ENCODE results near the gene PCDH9.

Gene PCDH9

DNA sequence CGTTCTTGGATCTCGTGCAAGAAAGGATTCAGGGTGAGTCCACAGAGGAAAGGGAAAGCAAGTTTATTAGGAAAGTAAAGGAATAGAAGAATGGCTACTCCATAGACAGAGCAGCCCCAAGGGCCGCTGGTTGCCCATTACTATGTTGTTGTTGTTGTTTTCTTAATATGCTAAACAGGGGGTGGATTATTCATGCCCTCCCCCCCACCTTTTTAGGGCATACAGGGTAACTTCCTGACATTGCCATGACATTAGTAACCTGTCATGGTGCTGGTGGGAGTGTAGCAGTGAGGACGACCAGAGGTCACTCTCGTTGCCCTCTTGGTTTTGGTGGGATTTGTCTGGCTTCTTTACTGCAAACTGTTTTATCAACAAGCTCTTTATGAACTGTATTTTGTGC is 29.1 kb upstream of the PCDH9 start:
- Histone ChIP-seq H3K27me3 (ENCODE audit: insufficient read depth, low read length, poor library complexity, severe bottlenecking) (no peaks in the 10 kb centered on the region), H3K9me3 (ENCODE audit: insufficient read depth, low read depth, low read length) (no peaks in the 10 kb centered on the region), H3K9me2 (replicated peaks; ENCODE audit: low read depth, low read length) (no peaks in the 10 kb centered on the region), H4K20me1 (ENCODE audit: insufficient read depth, low read length, poor library complexity, severe bottlenecking) (no peaks in the 10 kb centered on the region), H3K4me3 (ENCODE audit: low read length, poor library complexity, severe bottlenecking) (no peak overlapping the region), H2AFZ (ENCODE audit: low read length) (peak overlapping the region; percentile 35; the same call in 1 of the 2 replicates), H3K79me2 (ENCODE audit: insufficient read depth, low read length) (no peaks in the 10 kb centered on the region), H3K9ac (ENCODE audit: low read depth, low read length, poor library complexity, severe bottlenecking) (no peak overlapping the region), H3K36me3 (ENCODE audit: insufficient read depth, low read length) (no peaks in the 10 kb centered on the region), H3K4me1 (ENCODE audit: insufficient read depth, low read length, poor library complexity, severe bottlenecking) (no peaks in the 10 kb centered on the region), H3K4me2 (ENCODE audit: low read depth, low read length, poor library complexity, severe bottlenecking) (no peak overlapping the region), H3F3A (ENCODE audit: low read depth) (no peaks in the 10 kb centered on the region)
- TF ChIP-seq EZH2phosphoT487 (IDR thresholded peaks at IDR 0.05; ENCODE audit: borderline replicate concordance) = no peak
- TF ChIP-seq, protein P1, sequence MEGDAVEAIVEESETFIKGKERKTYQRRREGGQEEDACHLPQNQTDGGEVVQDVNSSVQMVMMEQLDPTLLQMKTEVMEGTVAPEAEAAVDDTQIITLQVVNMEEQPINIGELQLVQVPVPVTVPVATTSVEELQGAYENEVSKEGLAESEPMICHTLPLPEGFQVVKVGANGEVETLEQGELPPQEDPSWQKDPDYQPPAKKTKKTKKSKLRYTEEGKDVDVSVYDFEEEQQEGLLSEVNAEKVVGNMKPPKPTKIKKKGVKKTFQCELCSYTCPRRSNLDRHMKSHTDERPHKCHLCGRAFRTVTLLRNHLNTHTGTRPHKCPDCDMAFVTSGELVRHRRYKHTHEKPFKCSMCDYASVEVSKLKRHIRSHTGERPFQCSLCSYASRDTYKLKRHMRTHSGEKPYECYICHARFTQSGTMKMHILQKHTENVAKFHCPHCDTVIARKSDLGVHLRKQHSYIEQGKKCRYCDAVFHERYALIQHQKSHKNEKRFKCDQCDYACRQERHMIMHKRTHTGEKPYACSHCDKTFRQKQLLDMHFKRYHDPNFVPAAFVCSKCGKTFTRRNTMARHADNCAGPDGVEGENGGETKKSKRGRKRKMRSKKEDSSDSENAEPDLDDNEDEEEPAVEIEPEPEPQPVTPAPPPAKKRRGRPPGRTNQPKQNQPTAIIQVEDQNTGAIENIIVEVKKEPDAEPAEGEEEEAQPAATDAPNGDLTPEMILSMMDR (conservative IDR thresholded peaks at IDR 0.05; ENCODE audit: low read length) = no peak

DNA sequence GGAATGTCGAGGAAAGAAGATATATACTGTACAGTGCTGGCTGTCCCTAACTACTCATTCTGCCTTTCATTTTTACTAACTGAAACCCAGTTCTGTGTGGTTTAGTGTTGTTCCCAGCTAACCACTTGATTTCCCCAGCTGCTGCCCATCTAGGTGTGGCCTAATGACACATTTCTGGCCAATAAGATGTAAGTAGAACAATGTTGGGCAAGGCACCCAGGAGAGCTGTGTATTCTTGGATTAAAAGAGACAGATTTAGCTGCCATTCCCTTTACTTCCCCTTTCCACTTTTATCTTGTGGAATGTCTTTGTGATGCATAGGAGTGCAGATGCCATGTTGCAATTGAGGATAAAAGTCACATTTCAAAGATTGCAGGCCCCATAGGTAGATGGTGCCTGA is 28.3 kb upstream of the PCDH9 start:
- no peaks in the 10 kb centered on the region for H4K20me1 ChIP-seq (ENCODE audit: insufficient read depth, low read length, poor library complexity, severe bottlenecking)
- H3K36me3 ChIP-seq (ENCODE audit: insufficient read depth, low read length) = no peaks in the 10 kb centered on the region
- H2AFZ ChIP-seq (ENCODE audit: low read length) = no peak overlapping the region
- no peak for TF ChIP-seq EZH2phosphoT487 (IDR thresholded peaks at IDR 0.05; ENCODE audit: borderline replicate concordance)
- TF ChIP-seq, protein P1 (conservative IDR thresholded peaks at IDR 0.05; ENCODE audit: low read length) = no peak
- no peak overlapping the region for H3K9ac ChIP-seq (ENCODE audit: low read depth, low read length, poor library complexity, severe bottlenecking)
- no peak overlapping the region for H3K4me3 ChIP-seq (ENCODE audit: low read length, poor library complexity, severe bottlenecking)
- no peaks in the 10 kb centered on the region for H3F3A ChIP-seq (ENCODE audit: low read depth)
- H3K4me1 ChIP-seq (ENCODE audit: insufficient read depth, low read length, poor library complexity, severe bottlenecking) = no peaks in the 10 kb centered on the region
- no peak overlapping the region for H3K4me2 ChIP-seq (ENCODE audit: low read depth, low read length, poor library complexity, severe bottlenecking)
- no peaks in the 10 kb centered on the region for H3K9me3 ChIP-seq (ENCODE audit: insufficient read depth, low read depth, low read length)
- no peaks in the 10 kb centered on the region for H3K27me3 ChIP-seq (ENCODE audit: insufficient read depth, low read length, poor library complexity, severe bottlenecking)
- no peaks in the 10 kb centered on the region for H3K9me2 ChIP-seq (replicated peaks; ENCODE audit: low read depth, low read length)
- H3K79me2 ChIP-seq (ENCODE audit: insufficient read depth, low read length) = no peaks in the 10 kb centered on the region

DNA sequence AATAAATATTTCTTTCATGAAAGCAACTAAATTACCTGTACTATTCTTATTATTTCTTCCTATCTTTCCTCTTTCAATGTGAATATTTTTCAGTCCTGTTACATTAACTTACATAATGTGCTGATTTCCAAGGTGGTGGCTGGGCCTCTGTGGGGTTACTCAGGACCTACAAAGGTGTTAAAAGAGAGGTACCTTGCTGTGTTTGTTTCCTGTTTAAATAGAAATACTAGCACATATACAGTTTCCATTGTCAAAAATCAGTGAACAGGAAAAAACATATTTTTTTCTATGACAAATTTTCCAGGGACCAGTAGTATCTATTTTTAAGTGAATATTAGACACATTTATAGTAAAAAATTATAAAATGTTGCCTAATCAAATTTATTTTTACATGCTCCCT is 8.7 kb upstream of the PCDH9 start:
- Histone ChIP-seq H2AFZ (ENCODE audit: low read length) (no peak overlapping the region), H3K9me2 (replicated peaks; ENCODE audit: low read depth, low read length) (no peaks in the 10 kb centered on the region), H3K9ac (ENCODE audit: low read depth, low read length, poor library complexity, severe bottlenecking) (no peak overlapping the region), H3K4me3 (ENCODE audit: low read length, poor library complexity, severe bottlenecking) (no peak overlapping the region), H3F3A (ENCODE audit: low read depth) (no peaks in the 10 kb centered on the region), H3K9me3 (ENCODE audit: insufficient read depth, low read depth, low read length) (no peaks in the 10 kb centered on the region), H4K20me1 (ENCODE audit: insufficient read depth, low read length, poor library complexity, severe bottlenecking) (no peaks in the 10 kb centered on the region), H3K4me2 (ENCODE audit: low read depth, low read length, poor library complexity, severe bottlenecking) (no peak overlapping the region), H3K79me2 (ENCODE audit: insufficient read depth, low read length) (no peaks in the 10 kb centered on the region), H3K27me3 (ENCODE audit: insufficient read depth, low read length, poor library complexity, severe bottlenecking) (no peaks in the 10 kb centered on the region), H3K4me1 (ENCODE audit: insufficient read depth, low read length, poor library complexity, severe bottlenecking) (no peaks in the 10 kb centered on the region), H3K36me3 (ENCODE audit: insufficient read depth, low read length) (no peaks in the 10 kb centered on the region)
- TF ChIP-seq, protein P1 (conservative IDR thresholded peaks at IDR 0.05; ENCODE audit: low read length) = no peak
- TF ChIP-seq EZH2phosphoT487 (IDR thresholded peaks at IDR 0.05; ENCODE audit: borderline replicate concordance) = no peak

Data from Loucy (cell line).